ENCODE measurements around the gene AQP12B.

DNA sequence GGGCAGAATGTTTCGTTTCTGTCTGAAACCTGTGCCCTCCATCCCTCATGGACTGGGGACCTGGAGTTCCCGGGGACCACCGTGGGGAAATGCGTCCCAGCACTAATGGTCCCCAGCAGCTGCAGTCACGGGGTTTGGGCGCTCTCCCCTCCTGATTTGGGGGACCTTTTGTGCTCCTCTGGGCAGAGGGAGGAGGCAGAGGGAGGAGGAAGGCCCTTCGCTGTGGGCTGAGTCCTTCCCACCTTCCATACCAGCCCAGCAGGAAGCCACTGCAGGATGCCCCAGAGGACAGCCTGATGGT is 54.2 kb downstream of the AQP12B start:
- TF ChIP-seq CTCF (IDR thresholded peaks at IDR 0.05; ENCODE audit: low read depth, low read length, missing input control) (no peak), YY1 (IDR thresholded peaks at IDR 0.05) (no peak), JUND (IDR thresholded peaks at IDR 0.05) (no peak), GABPA (IDR thresholded peaks at IDR 0.05 in 1 of 2, conservative IDR thresholded peaks at IDR 0.05 in 1 of 2) (no peak), MAX (IDR thresholded peaks at IDR 0.05) (no peak), RAD21 (IDR thresholded peaks at IDR 0.05) (no peak), NR2F2 (IDR thresholded peaks at IDR 0.05) (no peak), TAF1 (conservative IDR thresholded peaks at IDR 0.05) (no peak)
- TF ChIP-seq, protein P1, sequence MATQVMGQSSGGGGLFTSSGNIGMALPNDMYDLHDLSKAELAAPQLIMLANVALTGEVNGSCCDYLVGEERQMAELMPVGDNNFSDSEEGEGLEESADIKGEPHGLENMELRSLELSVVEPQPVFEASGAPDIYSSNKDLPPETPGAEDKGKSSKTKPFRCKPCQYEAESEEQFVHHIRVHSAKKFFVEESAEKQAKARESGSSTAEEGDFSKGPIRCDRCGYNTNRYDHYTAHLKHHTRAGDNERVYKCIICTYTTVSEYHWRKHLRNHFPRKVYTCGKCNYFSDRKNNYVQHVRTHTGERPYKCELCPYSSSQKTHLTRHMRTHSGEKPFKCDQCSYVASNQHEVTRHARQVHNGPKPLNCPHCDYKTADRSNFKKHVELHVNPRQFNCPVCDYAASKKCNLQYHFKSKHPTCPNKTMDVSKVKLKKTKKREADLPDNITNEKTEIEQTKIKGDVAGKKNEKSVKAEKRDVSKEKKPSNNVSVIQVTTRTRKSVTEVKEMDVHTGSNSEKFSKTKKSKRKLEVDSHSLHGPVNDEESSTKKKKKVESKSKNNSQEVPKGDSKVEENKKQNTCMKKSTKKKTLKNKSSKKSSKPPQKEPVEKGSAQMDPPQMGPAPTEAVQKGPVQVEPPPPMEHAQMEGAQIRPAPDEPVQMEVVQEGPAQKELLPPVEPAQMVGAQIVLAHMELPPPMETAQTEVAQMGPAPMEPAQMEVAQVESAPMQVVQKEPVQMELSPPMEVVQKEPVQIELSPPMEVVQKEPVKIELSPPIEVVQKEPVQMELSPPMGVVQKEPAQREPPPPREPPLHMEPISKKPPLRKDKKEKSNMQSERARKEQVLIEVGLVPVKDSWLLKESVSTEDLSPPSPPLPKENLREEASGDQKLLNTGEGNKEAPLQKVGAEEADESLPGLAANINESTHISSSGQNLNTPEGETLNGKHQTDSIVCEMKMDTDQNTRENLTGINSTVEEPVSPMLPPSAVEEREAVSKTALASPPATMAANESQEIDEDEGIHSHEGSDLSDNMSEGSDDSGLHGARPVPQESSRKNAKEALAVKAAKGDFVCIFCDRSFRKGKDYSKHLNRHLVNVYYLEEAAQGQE (IDR thresholded peaks at IDR 0.05): no peak

Data from liver (tissue), 3 donors.